Measurements from ENCODE around the gene MTMR12.

MTMR12 gene

DNA sequence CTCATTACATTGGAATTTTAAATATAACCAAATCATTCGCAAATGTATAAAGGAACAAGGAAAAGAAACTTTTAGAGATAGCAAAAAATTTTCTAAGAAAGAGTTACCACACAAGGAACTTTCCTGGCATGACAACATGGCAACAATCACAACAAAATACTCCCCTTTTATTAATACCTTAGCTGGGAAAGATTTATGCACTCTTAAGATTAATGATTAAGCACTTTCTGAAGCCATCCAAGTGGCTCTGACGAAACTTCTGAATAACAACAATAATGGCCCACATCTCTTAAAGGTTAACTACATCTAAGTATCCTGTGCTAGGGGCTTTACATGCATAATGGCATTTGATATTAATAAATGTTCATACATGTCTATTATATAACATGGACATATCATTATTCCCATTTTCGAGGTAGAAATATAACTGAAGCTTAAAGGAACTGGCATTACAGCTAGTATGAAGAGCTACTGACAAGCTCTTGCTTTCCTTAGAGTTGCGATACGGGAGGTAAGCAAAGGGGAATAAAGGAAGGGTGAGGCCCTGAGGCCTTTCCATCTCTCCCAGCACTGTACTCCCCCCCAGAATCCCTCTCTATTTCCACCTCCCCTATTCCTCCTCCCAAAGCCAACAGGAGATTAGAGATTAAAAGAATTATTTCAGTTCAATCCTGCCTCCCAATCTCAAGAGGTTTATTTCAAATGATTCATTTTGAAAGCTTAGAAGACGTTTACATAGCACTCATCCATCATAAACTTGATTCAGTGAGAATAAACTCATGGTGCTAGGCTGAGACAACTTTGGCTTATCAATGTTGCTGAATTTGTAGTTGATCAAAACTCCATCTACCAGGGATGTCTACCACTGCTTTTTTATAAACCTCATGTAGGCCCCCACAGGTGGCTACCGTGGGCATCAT, 9.6 kb downstream of the MTMR12 start:
- H3K4me3 ChIP-seq (ENCODE audit: low read length): no peak overlapping the region
- no peak overlapping the region for H2AK5ac ChIP-seq (ENCODE audit: low read length)
- no peak overlapping the region for H2BK120ac ChIP-seq (ENCODE audit: low read depth, low read length)
- H3K27ac ChIP-seq (ENCODE audit: low read depth, low read length): no peak overlapping the region
- H2BK15ac ChIP-seq (replicated peaks; ENCODE audit: low read depth): no peak overlapping the region
- H3K4me1 ChIP-seq (ENCODE audit: control insufficient read depth, low read depth, low read length): peaks cover 9% of the 10 kb centered on the region
- no peak overlapping the region for H3K9ac ChIP-seq (ENCODE audit: low read length)
- H3K23ac ChIP-seq (ENCODE audit: low read length): no peak overlapping the region
- no peak overlapping the region for H3K4ac ChIP-seq (ENCODE audit: low read depth, low read length)
- H2BK5ac ChIP-seq (ENCODE audit: low read length): no peak overlapping the region
- H3K79me2 ChIP-seq (ENCODE audit: control insufficient read depth, insufficient read depth, low read length): peaks cover 49% of the 10 kb centered on the region
- H3K36me3 ChIP-seq (ENCODE audit: control insufficient read depth, insufficient read depth, low read length): no peaks in the 10 kb centered on the region
- no peak overlapping the region for H4K8ac ChIP-seq (ENCODE audit: low read depth, low read length)
- H3K56ac ChIP-seq (ENCODE audit: low read length): no peak overlapping the region
- no peak overlapping the region for H3K18ac ChIP-seq (ENCODE audit: low read length)
- peaks cover 25% of the 10 kb centered on the region for H3K79me1 ChIP-seq (ENCODE audit: low read length)
- H3K27me3 ChIP-seq (ENCODE audit: insufficient read depth, low read length, poor library complexity): no peaks in the 10 kb centered on the region
- no peak overlapping the region for H4K5ac ChIP-seq (ENCODE audit: low read length)
- no peak for DNase-seq
- no peak overlapping the region for H3K4me2 ChIP-seq (ENCODE audit: low read length)
- WGBS (ENCODE audit: extremely low coverage, insufficient coverage, low lambda C conversion rate): no CpG with 5 or more reads among the region's 7 CpGs

DNA sequence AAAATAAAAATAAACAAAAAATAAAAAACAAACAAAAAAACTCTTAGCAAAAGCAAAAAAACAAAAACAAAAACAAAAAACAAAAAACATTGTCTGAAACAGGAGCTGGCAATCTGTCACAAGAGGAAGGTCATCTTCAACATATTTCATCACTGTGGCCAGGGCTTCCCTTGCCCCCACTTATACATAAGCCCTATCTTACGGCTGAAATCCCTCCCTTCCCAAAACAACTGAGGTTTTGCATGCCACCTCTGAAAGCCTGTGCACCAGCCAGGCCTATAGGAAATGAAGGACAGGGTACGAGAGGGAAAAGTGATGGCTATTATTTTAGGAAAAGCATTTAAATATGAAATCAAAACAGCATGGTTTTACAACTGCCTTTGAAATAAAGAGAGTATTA, 10.8 kb downstream of the MTMR12 start:
- H3K36me3 ChIP-seq (ENCODE audit: control insufficient read depth, insufficient read depth, low read length): no peaks in the 10 kb centered on the region
- peaks cover 25% of the 10 kb centered on the region for H3K79me1 ChIP-seq (ENCODE audit: low read length)
- H3K23ac ChIP-seq (ENCODE audit: low read length): no peak overlapping the region
- no peak overlapping the region for H4K5ac ChIP-seq (ENCODE audit: low read length)
- H3K4ac ChIP-seq (ENCODE audit: low read depth, low read length): no peak overlapping the region
- H2AK5ac ChIP-seq (ENCODE audit: low read length): no peak overlapping the region
- no peak overlapping the region for H3K4me2 ChIP-seq (ENCODE audit: low read length)
- H2BK120ac ChIP-seq (ENCODE audit: low read depth, low read length): no peak overlapping the region
- no peak overlapping the region for H2BK15ac ChIP-seq (replicated peaks; ENCODE audit: low read depth)
- H3K4me3 ChIP-seq (ENCODE audit: low read length): no peak overlapping the region
- H3K79me2 ChIP-seq (ENCODE audit: control insufficient read depth, insufficient read depth, low read length): peaks cover 46% of the 10 kb centered on the region
- no peak overlapping the region for H3K56ac ChIP-seq (ENCODE audit: low read length)
- H3K18ac ChIP-seq (ENCODE audit: low read length): no peak overlapping the region
- no CpG with 5 or more reads among the region's 2 CpGs for WGBS (ENCODE audit: extremely low coverage, insufficient coverage, low lambda C conversion rate)
- H3K27me3 ChIP-seq (ENCODE audit: insufficient read depth, low read length, poor library complexity): no peaks in the 10 kb centered on the region
- peaks cover 9% of the 10 kb centered on the region for H3K4me1 ChIP-seq (ENCODE audit: control insufficient read depth, low read depth, low read length)
- H2BK5ac ChIP-seq (ENCODE audit: low read length): no peak overlapping the region
- H4K8ac ChIP-seq (ENCODE audit: low read depth, low read length): no peak overlapping the region
- no peak overlapping the region for H3K9ac ChIP-seq (ENCODE audit: low read length)
- DNase-seq: no peak
- no peak overlapping the region for H3K27ac ChIP-seq (ENCODE audit: low read depth, low read length)

GRCh38 chr5:32299059-32299677, 13.6 kb downstream of the MTMR12 start:
- Histone ChIP-seq H3K9ac (ENCODE audit: low read length) (no peak overlapping the region), H2BK15ac (replicated peaks; ENCODE audit: low read depth) (no peak overlapping the region), H4K5ac (ENCODE audit: low read length) (no peak overlapping the region), H3K56ac (ENCODE audit: low read length) (no peak overlapping the region), H3K4me2 (ENCODE audit: low read length) (no peak overlapping the region), H3K18ac (ENCODE audit: low read length) (no peak overlapping the region), H4K8ac (ENCODE audit: low read depth, low read length) (no peak overlapping the region), H3K4me3 (ENCODE audit: low read length) (no peak overlapping the region), H3K79me1 (ENCODE audit: low read length) (peaks cover 26% of the 10 kb centered on the region), H2BK5ac (ENCODE audit: low read length) (no peak overlapping the region), H3K36me3 (ENCODE audit: control insufficient read depth, insufficient read depth, low read length) (no peaks in the 10 kb centered on the region), H3K4ac (ENCODE audit: low read depth, low read length) (no peak overlapping the region), H2AK5ac (ENCODE audit: low read length) (no peak overlapping the region), H2BK120ac (ENCODE audit: low read depth, low read length) (no peak overlapping the region), H3K23ac (ENCODE audit: low read length) (no peak overlapping the region), H3K27me3 (ENCODE audit: insufficient read depth, low read length, poor library complexity) (no peaks in the 10 kb centered on the region), H3K79me2 (ENCODE audit: control insufficient read depth, insufficient read depth, low read length) (peaks cover 42% of the 10 kb centered on the region), H3K27ac (ENCODE audit: low read depth, low read length) (no peak overlapping the region), H3K4me1 (ENCODE audit: control insufficient read depth, low read depth, low read length) (peaks cover 9% of the 10 kb centered on the region)
- DNase-seq: no peak
- WGBS (ENCODE audit: extremely low coverage, insufficient coverage, low lambda C conversion rate): no CpG with 5 or more reads among the region's 4 CpGs

DNA sequence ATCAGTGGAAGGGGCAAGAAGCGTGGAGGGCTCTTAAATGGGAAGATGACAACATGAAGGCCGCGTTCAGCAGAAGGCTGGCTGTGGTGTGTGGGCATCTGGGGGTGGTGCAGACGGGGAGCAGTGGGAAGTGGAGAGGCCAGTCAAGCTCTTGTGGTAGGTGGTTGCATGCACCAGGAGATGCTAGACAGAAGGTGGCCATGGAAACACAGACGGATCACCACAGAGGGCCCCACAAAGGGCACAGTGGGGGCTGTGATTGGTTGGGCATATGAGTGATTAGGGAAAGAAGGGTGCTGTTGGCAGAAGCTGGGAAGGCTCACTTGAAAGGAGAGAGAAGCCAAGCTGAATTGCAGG, 14.7 kb downstream of the MTMR12 start:
- Histone ChIP-seq H3K9ac (ENCODE audit: low read length) (no peak overlapping the region), H3K4me1 (ENCODE audit: control insufficient read depth, low read depth, low read length) (peaks cover 9% of the 10 kb centered on the region), H2BK15ac (replicated peaks; ENCODE audit: low read depth) (no peak overlapping the region), H3K36me3 (ENCODE audit: control insufficient read depth, insufficient read depth, low read length) (no peaks in the 10 kb centered on the region), H3K79me2 (ENCODE audit: control insufficient read depth, insufficient read depth, low read length) (peaks cover 44% of the 10 kb centered on the region), H2AK5ac (ENCODE audit: low read length) (no peak overlapping the region), H3K4me2 (ENCODE audit: low read length) (no peak overlapping the region), H3K79me1 (ENCODE audit: low read length) (peaks cover 31% of the 10 kb centered on the region), H3K56ac (ENCODE audit: low read length) (no peak overlapping the region), H3K27ac (ENCODE audit: low read depth, low read length) (no peak overlapping the region), H3K23ac (ENCODE audit: low read length) (no peak overlapping the region), H3K4me3 (ENCODE audit: low read length) (no peak overlapping the region), H3K27me3 (ENCODE audit: insufficient read depth, low read length, poor library complexity) (no peaks in the 10 kb centered on the region), H2BK120ac (ENCODE audit: low read depth, low read length) (no peak overlapping the region), H3K4ac (ENCODE audit: low read depth, low read length) (no peak overlapping the region), H4K5ac (ENCODE audit: low read length) (no peak overlapping the region), H3K18ac (ENCODE audit: low read length) (no peak overlapping the region), H4K8ac (ENCODE audit: low read depth, low read length) (no peak overlapping the region), H2BK5ac (ENCODE audit: low read length) (no peak overlapping the region)
- no peak for DNase-seq
- WGBS (ENCODE audit: extremely low coverage, insufficient coverage, low lambda C conversion rate): no CpG with 5 or more reads among the region's 5 CpGs

- Histone ChIP-seq H2BK5ac (ENCODE audit: low read length) (no peak overlapping the region), H2BK120ac (ENCODE audit: low read depth, low read length) (no peak overlapping the region), H3K27me3 (ENCODE audit: insufficient read depth, low read length, poor library complexity) (no peaks in the 10 kb centered on the region), H3K79me1 (ENCODE audit: low read length) (peaks cover 31% of the 10 kb centered on the region), H2BK15ac (replicated peaks; ENCODE audit: low read depth) (no peak overlapping the region), H3K27ac (ENCODE audit: low read depth, low read length) (no peak overlapping the region), H4K5ac (ENCODE audit: low read length) (no peak overlapping the region), H4K8ac (ENCODE audit: low read depth, low read length) (no peak overlapping the region), H2AK5ac (ENCODE audit: low read length) (no peak overlapping the region), H3K18ac (ENCODE audit: low read length) (no peak overlapping the region), H3K9ac (ENCODE audit: low read length) (no peak overlapping the region), H3K4me1 (ENCODE audit: control insufficient read depth, low read depth, low read length) (peaks cover 9% of the 10 kb centered on the region), H3K56ac (ENCODE audit: low read length) (no peak overlapping the region), H3K4me2 (ENCODE audit: low read length) (no peak overlapping the region), H3K36me3 (ENCODE audit: control insufficient read depth, insufficient read depth, low read length) (no peaks in the 10 kb centered on the region), H3K79me2 (ENCODE audit: control insufficient read depth, insufficient read depth, low read length) (peaks cover 41% of the 10 kb centered on the region), H3K4me3 (ENCODE audit: low read length) (no peak overlapping the region), H3K4ac (ENCODE audit: low read depth, low read length) (no peak overlapping the region), H3K23ac (ENCODE audit: low read length) (no peak overlapping the region)
- WGBS (ENCODE audit: extremely low coverage, insufficient coverage, low lambda C conversion rate): no CpG with 5 or more reads among the region's 2 CpGs
- no peak for DNase-seq
Measured at GRCh38 chr5:32297181-32298058, 15.3 kb downstream of the MTMR12 start.

All from mesendoderm (in vitro differentiated cells).